WTC11 (cell line): ENCODE results near the gene AJAP1. TPM values are rescaled to one million over a fixed set of nuclear protein-coding genes. Genes with fewer than 3 reads are reported as not detected.

Experiments
- ATAC-seq: fragments of 200-7000 bp; cut with Tn5 transposase; 2 replicates; pipeline ENCODE4 v1.10.0; 2021; ENCODE audit warnings: mild to moderate bottlenecking, moderate library complexity
- CTCF ChIA-PET: fragments of 300-600 bp; sonication (Branson Sonifier 250); formaldehyde crosslinking; loops from one replicate; lab custom pipeline; 2021; ENCODE audit warnings: antibody characterized with exemption; lab: Charles Lee
- POLR2A ChIA-PET: fragments of 350-600 bp; sonication (Branson Sonifier 250); formaldehyde crosslinking; loops from one replicate; lab custom pipeline; 2021; ENCODE audit warnings: antibody characterized with exemption; lab: Charles Lee
- DNase-seq: peaks from one replicate; pipeline ENCODE4 v3.0.0; 2021; ENCODE audit warnings: low spot score
- H3K27ac Mint-ChIP-seq: 2 replicates; pipeline ENCODE4 v1.8.0; 2021; ENCODE audit warnings: mixed read lengths
- H3K27me3 Mint-ChIP-seq: 2 replicates; pipeline ENCODE4 v1.8.0; 2021; ENCODE audit warnings: low read depth, mild to moderate bottlenecking, moderate library complexity, mixed read lengths
- H3K36me3 Mint-ChIP-seq: 2 replicates; pipeline ENCODE4 v1.8.0; 2021; ENCODE audit warnings: mixed read lengths
- H3K4me1 Mint-ChIP-seq: 2 replicates; pipeline ENCODE4 v1.8.0; 2022; ENCODE audit warnings: mixed read lengths
- H3K4me3 Mint-ChIP-seq: 2 replicates; pipeline ENCODE4 v1.8.0; 2021; ENCODE audit warnings: mild to moderate bottlenecking, moderate library complexity, mixed read lengths
- H3K9me3 Mint-ChIP-seq: 2 replicates; pipeline ENCODE4 v1.8.0; 2021; ENCODE audit warnings: mixed read lengths
- FOXJ3 ChIP-seq: sonication (generic); formaldehyde crosslinking; IDR thresholded peaks from 2 replicates; pipeline ENCODE4 v1.9.0; 2021; ENCODE audit warnings: missing genetic modification reagents, mild to moderate bottlenecking, borderline replicate concordance
- FOXK1 ChIP-seq: sonication (generic); formaldehyde crosslinking; IDR thresholded peaks from 2 replicates; pipeline ENCODE4 v1.8.0; 2022; ENCODE audit warnings: mild to moderate bottlenecking, moderate library complexity, missing genetic modification reagents
- GABPB1 ChIP-seq: sonication (generic); formaldehyde crosslinking; IDR thresholded peaks from 2 replicates; pipeline ENCODE4 v1.8.1; 2023; ENCODE audit warnings: mild to moderate bottlenecking, missing genetic modification reagents
- GRHL2 ChIP-seq: fragments of 250-450 bp; sonication (Bioruptor Pico); IDR thresholded peaks from 2 replicates; pipeline ENCODE4 v1.8.0; 2022; ENCODE audit warnings: mild to moderate bottlenecking, moderate library complexity; ENCODE audit not compliant: insufficient replicate concordance, severe bottlenecking
- HMGA2 ChIP-seq: fragments of 250-450 bp; sonication (Bioruptor Pico); IDR thresholded peaks from 2 replicates; pipeline ENCODE4 v1.4.0; 2021; ENCODE audit warnings: mild to moderate bottlenecking, moderate library complexity
- JUN ChIP-seq: sonication (generic); formaldehyde crosslinking; IDR thresholded peaks from 2 replicates; pipeline ENCODE4 v1.8.0; 2023; ENCODE audit warnings: mild to moderate bottlenecking, missing genetic modification reagents
- MXD4 ChIP-seq: fragments of 250-450 bp; sonication (Bioruptor Pico); IDR thresholded peaks from 2 replicates; pipeline ENCODE4 v1.8.0; 2021; ENCODE audit warnings: mild to moderate bottlenecking, moderate library complexity, borderline replicate concordance
- NR1H2 ChIP-seq: sonication (generic); formaldehyde crosslinking; IDR thresholded peaks from 2 replicates; pipeline ENCODE4 v1.9.0; 2021; ENCODE audit warnings: mild to moderate bottlenecking, moderate library complexity, missing genetic modification reagents
- NR2C2 ChIP-seq: sonication (generic); formaldehyde crosslinking; IDR thresholded peaks from 2 replicates; pipeline ENCODE4 v1.8.0; 2022; ENCODE audit warnings: mild to moderate bottlenecking, missing genetic modification reagents
- SMAD3 ChIP-seq: sonication (generic); formaldehyde crosslinking; IDR thresholded peaks from 2 replicates; pipeline ENCODE4 v1.8.0; 2022; ENCODE audit warnings: missing genetic modification reagents, mild to moderate bottlenecking, borderline replicate concordance
- TCF7 ChIP-seq: sonication (generic); formaldehyde crosslinking; IDR thresholded peaks from 2 replicates; pipeline ENCODE4 v1.8.0; 2022; ENCODE audit warnings: mild to moderate bottlenecking, low read depth, missing genetic modification reagents, moderate library complexity
- ZBTB21 ChIP-seq: sonication (generic); formaldehyde crosslinking; IDR thresholded peaks from 2 replicates; pipeline ENCODE4 v1.8.1; 2023; ENCODE audit warnings: mild to moderate bottlenecking, missing genetic modification reagents, borderline replicate concordance
- ZNF232 ChIP-seq: sonication (generic); formaldehyde crosslinking; IDR thresholded peaks from 2 replicates; pipeline ENCODE4 v1.8.0; 2022; ENCODE audit warnings: mild to moderate bottlenecking, missing genetic modification reagents
- ZNF396 ChIP-seq: fragments of 250-450 bp; sonication (Bioruptor Pico); IDR thresholded peaks from 2 replicates; pipeline ENCODE4 v1.8.0; 2021; ENCODE audit warnings: mild to moderate bottlenecking, moderate library complexity, borderline replicate concordance
- total RNA-seq: library from RNA; stranded (reverse); gene quantifications from 3 replicates; pipeline ENCODE4 v1.2.3, GENCODE V29; 2021
- TF ChIP-seq, protein P1 (sequence below): fragments of 250-450 bp; sonication (Bioruptor Pico); IDR thresholded peaks from 2 replicates; pipeline ENCODE4 v2.1.2; 2022; ENCODE audit warnings: mild to moderate bottlenecking, moderate library complexity
- TF ChIP-seq, protein P2 (sequence below): sonication (generic); formaldehyde crosslinking; IDR thresholded peaks from 2 replicates; pipeline ENCODE4 v1.8.0; 2023; ENCODE audit warnings: mild to moderate bottlenecking, missing genetic modification reagents
- TF ChIP-seq, protein P3 (sequence below): sonication (generic); formaldehyde crosslinking; IDR thresholded peaks from 2 replicates; pipeline ENCODE4 v1.8.1; 2022; ENCODE audit warnings: mild to moderate bottlenecking, moderate library complexity, missing genetic modification reagents
- TF ChIP-seq, protein P4 (sequence below): sonication (generic); formaldehyde crosslinking; IDR thresholded peaks from 2 replicates; pipeline ENCODE4 v1.8.0; 2022; ENCODE audit warnings: mild to moderate bottlenecking, missing genetic modification reagents

Gene AJAP1
- total RNA-seq, 1 experiment from 2014 or later, result 2.1 TPM

DNA sequence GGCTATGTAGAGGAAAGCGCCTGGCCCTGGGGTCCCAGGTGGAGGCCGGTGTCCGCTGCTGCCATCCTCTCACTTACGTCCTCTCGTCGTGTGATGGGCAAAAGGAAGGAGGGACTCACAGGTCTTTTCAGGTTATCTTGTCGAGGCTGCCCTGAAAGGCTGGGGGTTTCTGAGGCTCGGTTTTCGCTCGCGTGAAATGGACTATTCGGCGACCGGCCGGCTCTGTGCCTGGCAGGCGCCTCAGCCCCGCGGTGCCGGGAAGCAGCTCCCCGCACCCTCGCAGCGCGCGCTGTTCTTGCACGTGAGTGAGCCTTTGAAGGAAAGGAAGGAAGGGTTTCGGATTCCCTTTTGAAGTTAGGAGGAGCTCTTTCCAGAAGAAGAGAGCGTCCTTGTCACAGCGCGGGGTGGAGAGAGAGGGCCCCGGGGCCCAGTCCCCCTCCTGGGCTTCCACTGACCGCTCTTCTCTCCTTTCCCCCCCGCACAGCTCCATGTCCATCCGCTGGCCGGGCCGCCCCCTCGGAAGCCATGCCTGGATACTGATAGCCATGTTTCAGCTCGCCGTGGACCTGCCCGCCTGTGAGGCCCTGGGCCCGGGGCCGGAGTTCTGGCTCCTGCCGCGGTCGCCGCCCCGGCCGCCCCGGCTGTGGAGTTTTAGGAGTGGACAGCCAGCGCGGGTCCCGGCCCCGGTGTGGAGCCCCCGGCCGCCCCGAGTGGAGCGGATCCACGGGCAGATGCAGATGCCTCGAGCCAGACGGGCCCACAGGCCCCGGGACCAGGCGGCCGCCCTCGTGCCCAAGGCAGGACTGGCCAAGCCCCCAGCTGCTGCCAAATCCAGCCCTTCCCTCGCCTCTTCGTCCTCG, 57.2 kb downstream of the AJAP1 start:
- POLR2A ChIA-PET, result no interaction called here
- H3K27ac Mint-ChIP-seq, result no peak overlapping the region
- H3K9me3 Mint-ChIP-seq, result peaks cover 53% of the 10 kb centered on the region
- no peak for DNase-seq
- H3K27me3 Mint-ChIP-seq, result peaks cover 11% of the 10 kb centered on the region; the same call in 1 of the 2 replicates
- no peaks in the 10 kb centered on the region; the same call in 1 of the 2 replicates for H3K4me1 Mint-ChIP-seq
- H3K36me3 Mint-ChIP-seq, result peaks cover 63% of the 10 kb centered on the region
- TF ChIP-seq, protein P1, sequence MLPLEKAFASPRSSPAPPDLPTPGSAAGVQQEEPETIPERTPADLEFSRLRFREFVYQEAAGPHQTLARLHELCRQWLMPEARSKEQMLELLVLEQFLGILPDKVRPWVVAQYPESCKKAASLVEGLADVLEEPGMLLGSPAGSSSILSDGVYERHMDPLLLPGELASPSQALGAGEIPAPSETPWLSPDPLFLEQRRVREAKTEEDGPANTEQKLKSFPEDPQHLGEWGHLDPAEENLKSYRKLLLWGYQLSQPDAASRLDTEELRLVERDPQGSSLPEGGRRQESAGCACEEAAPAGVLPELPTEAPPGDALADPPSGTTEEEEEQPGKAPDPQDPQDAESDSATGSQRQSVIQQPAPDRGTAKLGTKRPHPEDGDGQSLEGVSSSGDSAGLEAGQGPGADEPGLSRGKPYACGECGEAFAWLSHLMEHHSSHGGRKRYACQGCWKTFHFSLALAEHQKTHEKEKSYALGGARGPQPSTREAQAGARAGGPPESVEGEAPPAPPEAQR (CRISPR knock-in tag), result no peak
- TF ChIP-seq JUN (CRISPR knock-in tag) (no peak), NR1H2 (CRISPR knock-in tag) (no peak)
- TF ChIP-seq, protein P2, sequence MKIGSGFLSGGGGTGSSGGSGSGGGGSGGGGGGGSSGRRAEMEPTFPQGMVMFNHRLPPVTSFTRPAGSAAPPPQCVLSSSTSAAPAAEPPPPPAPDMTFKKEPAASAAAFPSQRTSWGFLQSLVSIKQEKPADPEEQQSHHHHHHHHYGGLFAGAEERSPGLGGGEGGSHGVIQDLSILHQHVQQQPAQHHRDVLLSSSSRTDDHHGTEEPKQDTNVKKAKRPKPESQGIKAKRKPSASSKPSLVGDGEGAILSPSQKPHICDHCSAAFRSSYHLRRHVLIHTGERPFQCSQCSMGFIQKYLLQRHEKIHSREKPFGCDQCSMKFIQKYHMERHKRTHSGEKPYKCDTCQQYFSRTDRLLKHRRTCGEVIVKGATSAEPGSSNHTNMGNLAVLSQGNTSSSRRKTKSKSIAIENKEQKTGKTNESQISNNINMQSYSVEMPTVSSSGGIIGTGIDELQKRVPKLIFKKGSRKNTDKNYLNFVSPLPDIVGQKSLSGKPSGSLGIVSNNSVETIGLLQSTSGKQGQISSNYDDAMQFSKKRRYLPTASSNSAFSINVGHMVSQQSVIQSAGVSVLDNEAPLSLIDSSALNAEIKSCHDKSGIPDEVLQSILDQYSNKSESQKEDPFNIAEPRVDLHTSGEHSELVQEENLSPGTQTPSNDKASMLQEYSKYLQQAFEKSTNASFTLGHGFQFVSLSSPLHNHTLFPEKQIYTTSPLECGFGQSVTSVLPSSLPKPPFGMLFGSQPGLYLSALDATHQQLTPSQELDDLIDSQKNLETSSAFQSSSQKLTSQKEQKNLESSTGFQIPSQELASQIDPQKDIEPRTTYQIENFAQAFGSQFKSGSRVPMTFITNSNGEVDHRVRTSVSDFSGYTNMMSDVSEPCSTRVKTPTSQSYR, result no peak
- CTCF ChIA-PET, result no interaction called here
- ATAC-seq, result no peak
- H3K4me3 Mint-ChIP-seq, result no peak overlapping the region

DNA sequence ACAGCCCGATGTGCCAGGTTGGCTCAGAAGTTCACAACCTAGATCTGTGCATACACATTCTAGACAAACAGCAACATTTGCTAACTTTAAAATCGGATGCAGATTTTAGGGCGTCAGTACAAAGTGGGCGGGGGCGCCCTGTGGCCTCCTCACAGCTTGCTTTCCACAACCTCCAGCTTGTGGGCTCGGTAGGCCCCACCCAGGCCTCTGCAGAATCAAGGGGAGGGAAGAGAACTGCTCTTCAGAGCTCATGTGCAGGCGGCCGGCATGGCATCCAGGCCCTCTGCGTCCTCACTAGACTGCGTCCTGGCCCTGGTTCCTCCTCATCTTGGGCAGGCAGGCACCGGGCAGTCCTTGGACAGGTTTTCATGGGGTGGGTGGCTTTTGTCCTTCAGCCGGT, 59.3 kb downstream of the AJAP1 start:
- no peak for ATAC-seq
- H3K27me3 Mint-ChIP-seq, result peaks cover 11% of the 10 kb centered on the region; the same call in 1 of the 2 replicates
- CTCF ChIA-PET, result no interaction called here

DNA sequence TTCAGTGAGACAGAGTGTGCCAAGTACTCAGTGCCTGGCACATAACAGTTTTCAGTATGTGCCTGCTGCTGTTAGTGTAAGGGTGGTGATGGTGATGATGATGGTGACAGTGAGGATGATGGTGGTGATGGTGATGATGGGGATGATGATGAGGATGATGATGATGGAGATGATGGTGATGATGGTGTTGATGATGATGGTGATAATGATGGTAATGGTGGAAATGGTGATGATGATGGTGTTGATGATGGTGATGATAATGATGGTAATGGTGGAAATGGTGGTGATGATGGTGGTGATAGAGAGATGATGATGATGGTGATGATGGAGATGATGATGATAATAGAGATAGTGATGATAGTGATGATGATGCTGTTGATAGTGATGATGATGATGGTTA, 62.0 kb downstream of the AJAP1 start:
- Mint-ChIP-seq H3K27ac (no peak overlapping the region), H3K36me3 (peaks cover 72% of the 10 kb centered on the region), H3K27me3 (peaks cover 6% of the 10 kb centered on the region), H3K4me3 (no peak overlapping the region), H3K9me3 (peaks cover 64% of the 10 kb centered on the region), H3K4me1 (no peaks in the 10 kb centered on the region)
- CTCF ChIA-PET, result no interaction called here
- TF ChIP-seq, protein P2, result no peak
- TF ChIP-seq FOXK1 (CRISPR knock-in tag) (no peak), TCF7 (CRISPR knock-in tag) (no peak), HMGA2 (no peak), ZNF396 (no peak), MXD4 (no peak), NR2C2 (CRISPR knock-in tag) (no peak), FOXJ3 (CRISPR knock-in tag) (no peak)
- TF ChIP-seq, protein P3, sequence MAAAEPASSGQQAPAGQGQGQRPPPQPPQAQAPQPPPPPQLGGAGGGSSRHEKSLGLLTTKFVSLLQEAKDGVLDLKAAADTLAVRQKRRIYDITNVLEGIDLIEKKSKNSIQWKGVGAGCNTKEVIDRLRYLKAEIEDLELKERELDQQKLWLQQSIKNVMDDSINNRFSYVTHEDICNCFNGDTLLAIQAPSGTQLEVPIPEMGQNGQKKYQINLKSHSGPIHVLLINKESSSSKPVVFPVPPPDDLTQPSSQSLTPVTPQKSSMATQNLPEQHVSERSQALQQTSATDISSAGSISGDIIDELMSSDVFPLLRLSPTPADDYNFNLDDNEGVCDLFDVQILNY, result no peak
- TF ChIP-seq, protein P4, sequence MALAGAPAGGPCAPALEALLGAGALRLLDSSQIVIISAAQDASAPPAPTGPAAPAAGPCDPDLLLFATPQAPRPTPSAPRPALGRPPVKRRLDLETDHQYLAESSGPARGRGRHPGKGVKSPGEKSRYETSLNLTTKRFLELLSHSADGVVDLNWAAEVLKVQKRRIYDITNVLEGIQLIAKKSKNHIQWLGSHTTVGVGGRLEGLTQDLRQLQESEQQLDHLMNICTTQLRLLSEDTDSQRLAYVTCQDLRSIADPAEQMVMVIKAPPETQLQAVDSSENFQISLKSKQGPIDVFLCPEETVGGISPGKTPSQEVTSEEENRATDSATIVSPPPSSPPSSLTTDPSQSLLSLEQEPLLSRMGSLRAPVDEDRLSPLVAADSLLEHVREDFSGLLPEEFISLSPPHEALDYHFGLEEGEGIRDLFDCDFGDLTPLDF, result no peak
- DNase-seq (no peak), ATAC-seq (no peak)
- POLR2A ChIA-PET, result no interaction called here

More for the DNA sequence above, 59.3 kb downstream of the AJAP1 start:
- DNase-seq, result no peak
- POLR2A ChIA-PET, result no interaction called here
- Mint-ChIP-seq H3K36me3 (peaks cover 68% of the 10 kb centered on the region), H3K4me1 (no peaks in the 10 kb centered on the region; the same call in 1 of the 2 replicates), H3K4me3 (no peak overlapping the region), H3K27ac (no peak overlapping the region), H3K9me3 (peaks cover 57% of the 10 kb centered on the region)
- TF ChIP-seq ZBTB21 (CRISPR knock-in tag) (no peak), GRHL2 (CRISPR knock-in tag) (no peak), ZNF232 (CRISPR knock-in tag) (no peak), SMAD3 (CRISPR knock-in tag) (no peak), GABPB1 (CRISPR knock-in tag) (no peak)
